Left ventricle myocardium inferior (tissue), 1 donor: Measurements from ENCODE around the gene KIF17. TPM values are rescaled to one million over a fixed set of nuclear protein-coding genes. Genes with fewer than 3 reads are reported as not detected.

Experiments used
- DNase-seq: peaks from one replicate; pipeline ENCODE4 v3.0.0-alpha.2; 2020
- H3K27ac ChIP-seq: fragments of 200-600 bp; replicated peaks from 2 replicates; pipeline ENCODE4 v1.8.0; 2021
- H3K27me3 ChIP-seq: fragments of 200-600 bp; 2 replicates; pipeline ENCODE4 v1.8.0; 2021; ENCODE audit warnings: low read depth
- H3K36me3 ChIP-seq: fragments of 200-600 bp; 2 replicates; pipeline ENCODE4 v1.8.0; 2021
- H3K4me1 ChIP-seq: fragments of 200-600 bp; 2 replicates; pipeline ENCODE4 v1.8.0; 2021
- H3K4me3 ChIP-seq: fragments of 200-600 bp; 2 replicates; pipeline ENCODE4 v1.8.0; 2021; ENCODE audit warnings: mild to moderate bottlenecking, moderate library complexity
- H3K9me3 ChIP-seq: fragments of 200-600 bp; replicated peaks from 2 replicates; pipeline ENCODE4 v1.8.0; 2021
- intact Hi-C: fragments of 100-400 bp; cut with micrococcal nuclease; formaldehyde crosslinking; loops from one replicate; pipeline ENCODE4 v1.11.0; 2022
- total RNA-seq: library from RNA; stranded (reverse); fragmentation: NEBNext Ultra II Directional; extraction: Animal tissue kit (Norgen Biotek cat#: 25700); gene quantifications from one replicate; pipeline ENCODE4 v1.2.1, GENCODE V29; 2021
- TF ChIP-seq, protein P1 (sequence below): fragments of 200-600 bp; IDR thresholded peaks from 2 replicates; pipeline ENCODE4 v1.8.0; 2021; ENCODE audit warnings: antibody characterized with exemption, mild to moderate bottlenecking, borderline replicate concordance
- donor health status: DM: no; HTN: yes; CAD: no; lungs with severe emphysema.

KIF17 gene
- total RNA-seq, 1 donor from 2014 or later = 4.6 TPM

DNA sequence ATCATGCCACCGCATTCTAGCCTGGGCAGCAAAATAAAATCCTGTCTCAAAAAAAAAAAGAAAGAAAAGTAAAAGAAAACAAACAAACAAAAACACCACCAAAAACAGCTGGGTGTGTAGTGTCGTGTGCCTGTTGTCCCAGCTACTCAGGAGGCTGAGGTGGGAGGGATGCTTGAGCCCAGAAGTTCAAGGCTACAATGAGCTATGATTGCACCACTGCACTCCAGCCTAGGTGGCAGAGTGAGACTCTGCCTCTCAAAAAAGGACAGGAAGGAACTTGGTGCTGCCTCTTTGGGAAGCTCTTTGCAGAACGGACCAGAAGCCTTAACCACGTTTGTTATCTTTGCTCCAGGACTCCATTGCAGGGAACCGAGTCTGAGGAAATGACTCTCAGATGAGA lies 11.0 kb downstream of the KIF17 start:
- Histone ChIP-seq H3K4me3 (no peak overlapping the region), H3K9me3 (no peaks in the 10 kb centered on the region), H3K27ac (no peak overlapping the region), H3K36me3 (no peaks in the 10 kb centered on the region), H3K4me1 (no peaks in the 10 kb centered on the region), H3K27me3 (peaks cover 27% of the 10 kb centered on the region)
- TF ChIP-seq, protein P1, sequence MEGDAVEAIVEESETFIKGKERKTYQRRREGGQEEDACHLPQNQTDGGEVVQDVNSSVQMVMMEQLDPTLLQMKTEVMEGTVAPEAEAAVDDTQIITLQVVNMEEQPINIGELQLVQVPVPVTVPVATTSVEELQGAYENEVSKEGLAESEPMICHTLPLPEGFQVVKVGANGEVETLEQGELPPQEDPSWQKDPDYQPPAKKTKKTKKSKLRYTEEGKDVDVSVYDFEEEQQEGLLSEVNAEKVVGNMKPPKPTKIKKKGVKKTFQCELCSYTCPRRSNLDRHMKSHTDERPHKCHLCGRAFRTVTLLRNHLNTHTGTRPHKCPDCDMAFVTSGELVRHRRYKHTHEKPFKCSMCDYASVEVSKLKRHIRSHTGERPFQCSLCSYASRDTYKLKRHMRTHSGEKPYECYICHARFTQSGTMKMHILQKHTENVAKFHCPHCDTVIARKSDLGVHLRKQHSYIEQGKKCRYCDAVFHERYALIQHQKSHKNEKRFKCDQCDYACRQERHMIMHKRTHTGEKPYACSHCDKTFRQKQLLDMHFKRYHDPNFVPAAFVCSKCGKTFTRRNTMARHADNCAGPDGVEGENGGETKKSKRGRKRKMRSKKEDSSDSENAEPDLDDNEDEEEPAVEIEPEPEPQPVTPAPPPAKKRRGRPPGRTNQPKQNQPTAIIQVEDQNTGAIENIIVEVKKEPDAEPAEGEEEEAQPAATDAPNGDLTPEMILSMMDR = no peak
- DNase-seq = no peak
- intact Hi-C loops = no loop called here

GRCh38 chr1:20705203-20705755 lies 12.5 kb downstream of the KIF17 start:
- TF ChIP-seq, protein P1 = no peak
- H3K27me3 ChIP-seq = peaks cover 14% of the 10 kb centered on the region
- intact Hi-C loops = no loop called here
- no peaks in the 10 kb centered on the region for H3K9me3 ChIP-seq
- no peaks in the 10 kb centered on the region for H3K36me3 ChIP-seq
- H3K4me3 ChIP-seq = no peak overlapping the region
- H3K4me1 ChIP-seq = no peaks in the 10 kb centered on the region
- no peak for DNase-seq
- no peak overlapping the region for H3K27ac ChIP-seq

DNA sequence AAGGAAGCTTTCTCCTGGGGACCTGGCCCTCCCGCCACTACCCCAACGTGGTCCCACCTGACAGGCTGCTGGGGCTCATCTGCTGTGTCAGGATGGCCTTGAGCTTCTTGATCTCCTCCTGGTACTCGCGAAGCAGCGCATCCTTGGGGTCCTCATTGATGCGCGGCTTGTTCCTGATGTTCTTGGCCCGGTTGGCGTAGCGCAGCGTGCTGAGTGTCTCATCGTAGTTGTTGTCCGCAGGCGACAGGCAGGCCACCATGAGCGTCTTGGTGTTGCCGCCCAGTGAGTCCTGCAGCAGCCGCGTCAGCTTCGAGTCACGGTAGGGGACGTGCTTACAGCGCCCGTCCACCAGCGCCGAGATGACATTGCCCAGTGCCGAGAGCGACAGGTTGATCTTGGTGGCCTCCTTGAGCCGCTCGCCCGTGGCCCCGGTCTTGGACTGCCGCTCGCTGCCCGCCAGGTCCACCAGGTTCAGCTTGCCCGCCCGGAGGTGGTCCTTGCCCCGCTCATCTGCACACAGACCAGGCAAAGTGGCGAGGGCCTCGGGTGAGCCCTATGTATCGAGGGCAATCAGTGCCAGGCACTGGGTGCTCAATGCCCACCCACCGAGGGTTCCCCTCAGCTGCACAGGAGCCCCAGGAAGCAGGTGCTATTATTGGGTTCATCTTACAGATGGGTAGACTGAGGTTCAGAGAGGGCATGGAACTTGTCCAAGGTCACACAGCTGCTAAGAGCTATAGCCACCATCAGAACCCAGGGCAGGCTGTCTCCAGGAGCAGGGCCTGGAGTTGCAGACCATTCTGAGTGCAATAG lies 13.2 kb downstream of the KIF17 start:
- Histone ChIP-seq H3K4me3 (no peak overlapping the region), H3K27me3 (peaks cover 7% of the 10 kb centered on the region), H3K36me3 (no peaks in the 10 kb centered on the region), H3K9me3 (no peaks in the 10 kb centered on the region), H3K27ac (no peak overlapping the region), H3K4me1 (no peaks in the 10 kb centered on the region)
- no peak for DNase-seq
- TF ChIP-seq, protein P1 = no peak
- intact Hi-C loops = no loop called here

GRCh38 chr1:20703124-20703756 lies 14.6 kb downstream of the KIF17 start:
- DNase-seq = no peak
- intact Hi-C loops = no loop called here
- H3K27ac ChIP-seq = no peak overlapping the region
- H3K27me3 ChIP-seq = no peaks in the 10 kb centered on the region
- H3K9me3 ChIP-seq = no peaks in the 10 kb centered on the region
- TF ChIP-seq, protein P1 = no peak
- no peaks in the 10 kb centered on the region for H3K36me3 ChIP-seq
- no peak overlapping the region for H3K4me3 ChIP-seq
- no peaks in the 10 kb centered on the region for H3K4me1 ChIP-seq

GRCh38 chr1:20702416-20702815 lies 15.4 kb downstream of the KIF17 start:
- Histone ChIP-seq H3K36me3 (no peaks in the 10 kb centered on the region), H3K27ac (no peak overlapping the region), H3K4me1 (no peaks in the 10 kb centered on the region), H3K4me3 (no peak overlapping the region), H3K27me3 (no peaks in the 10 kb centered on the region), H3K9me3 (no peaks in the 10 kb centered on the region)
- TF ChIP-seq, protein P1 = peak; percentile 23
- intact Hi-C loops = no loop called here
- DNase-seq = no peak
